Anterior cingulate cortex (tissue), 58 donors: Measurements from ENCODE around the gene TMEM95.

Experiments used
- DNase-seq, 58 donors: peaks; one replicate each; lab custom pipeline; 2025; lab: John Stamatoyannopoulos, UW

Gene TMEM95

GRCh38 chr17:7355053-7355452 is at the start of gene TMEM95:
Gene TMEM95, plus strand, starts transcription at chr17:7355156. Its CDS starts 49 bp downstream, at chr17:7355205.
- DNase-seq = peak in 49 of 58 donors; percentile 15 to 93 (median 61)

- peak; percentile 93 to 100 (median 99) for DNase-seq
These were observed 47.9 kb upstream of the TMEM95 start, which contains the start of gene EIF5A for GRCh38 chr17:7306911-7307685. Gene EIF5A, plus strand, starts transcription at chr17:7307628. Its CDS starts 2,008 bp downstream, at chr17:7309636.

- DNase-seq = peak in 22 of 58 donors; percentile 32 to 69 (median 52)
These were observed 47.0 kb upstream of the TMEM95 start for GRCh38 chr17:7307686-7308624.

- peak in 43 of 58 donors; percentile 5 to 62 (median 28) for DNase-seq
These were observed 46.1 kb upstream of the TMEM95 start for GRCh38 chr17:7308625-7309433.

- DNase-seq = no peak
These were observed 45.3 kb upstream of the TMEM95 start for GRCh38 chr17:7309628-7310027.

- no peak for DNase-seq
These were observed 43.7 kb upstream of the TMEM95 start for GRCh38 chr17:7311110-7311705.

GRCh38 chr17:7312432-7313087 is 42.4 kb upstream of the TMEM95 start:
- no peak for DNase-seq

- DNase-seq = no peak
These were observed 41.7 kb upstream of the TMEM95 start for GRCh38 chr17:7313088-7313889.

- no peak for DNase-seq
These were observed 40.9 kb upstream of the TMEM95 start for GRCh38 chr17:7313890-7314718.

GRCh38 chr17:7314719-7315569 is 40.0 kb upstream of the TMEM95 start, which contains the start of gene GPS2:
Gene GPS2, minus strand, starts transcription at chr17:7315360. Its CDS starts 308 bp downstream, at chr17:7315052.
- peak; percentile 38 to 94 (median 86) for DNase-seq

GRCh38 chr17:7315570-7316235 is 39.3 kb upstream of the TMEM95 start:
- DNase-seq = peak in 14 of 58 donors; percentile 11 to 40 (median 16)

- DNase-seq = no peak
These were observed 37.7 kb upstream of the TMEM95 start for GRCh38 chr17:7317161-7317803.

- no peak for DNase-seq
These were observed 36.7 kb upstream of the TMEM95 start for GRCh38 chr17:7318121-7318860.

- DNase-seq = no peak
These were observed 33.5 kb upstream of the TMEM95 start for GRCh38 chr17:7321466-7321865.
